Nephron progenitor cell (in vitro differentiated cells): Measurements from ENCODE around the gene TUBB2A.
"Not testable (repeated sequence)": the region's sequence is repeated elsewhere in the genome, so short reads cannot be mapped to it uniquely, and the experiment has no call there.

Experiments used
- DNase-seq: peaks from one replicate; pipeline ENCODE4 v3.0.0; 2021
- H3K27ac Mint-ChIP-seq: 2 replicates; pipeline ENCODE4 v1.8.0; 2021; ENCODE audit warnings: mild to moderate bottlenecking, moderate library complexity, mixed read lengths
- H3K27me3 Mint-ChIP-seq: 2 replicates; pipeline ENCODE4 v1.8.0; 2021; ENCODE audit warnings: mild to moderate bottlenecking, low read depth, mixed read lengths; ENCODE audit not compliant: poor library complexity
- H3K36me3 Mint-ChIP-seq: 2 replicates; pipeline ENCODE4 v1.8.0; 2021; ENCODE audit warnings: low read depth, mixed read lengths
- H3K4me1 Mint-ChIP-seq: 2 replicates; pipeline ENCODE4 v1.8.0; 2021; ENCODE audit warnings: mixed read lengths
- H3K4me3 Mint-ChIP-seq: 2 replicates; pipeline ENCODE4 v1.8.0; 2021; ENCODE audit warnings: mild to moderate bottlenecking, moderate library complexity, mixed read lengths
- H3K9me3 Mint-ChIP-seq: 2 replicates; pipeline ENCODE4 v1.8.0; 2021; ENCODE audit warnings: mild to moderate bottlenecking, moderate library complexity, mixed read lengths
- CTCF ChIP-seq: fragments of 200-600 bp; sonication (generic); IDR thresholded peaks from 2 replicates; pipeline ENCODE4 v1.5.0; 2021; ENCODE audit warnings: antibody characterized with exemption

Gene TUBB2A

GRCh38 chr6:3164388-3164787 is 7.0 kb upstream of the TUBB2A start:
- Mint-ChIP-seq H3K4me1 (peaks cover 24% of the 10 kb centered on the region), H3K27me3 (peaks cover 26% of the 10 kb centered on the region), H3K9me3 (no peaks in the 10 kb centered on the region), H3K27ac (no peak overlapping the region), H3K4me3 (no peak overlapping the region), H3K36me3 (no peaks in the 10 kb centered on the region)
- no peak for DNase-seq
- no peak for TF ChIP-seq CTCF

GRCh38 chr6:3163248-3163594 is 5.9 kb upstream of the TUBB2A start:
- no peaks in the 10 kb centered on the region for H3K9me3 Mint-ChIP-seq
- no peak overlapping the region for H3K27ac Mint-ChIP-seq
- TF ChIP-seq CTCF: no peak
- H3K4me3 Mint-ChIP-seq: peak overlapping the region; percentile 86
- H3K4me1 Mint-ChIP-seq: peaks cover 26% of the 10 kb centered on the region
- no peak for DNase-seq
- peaks cover 28% of the 10 kb centered on the region for H3K27me3 Mint-ChIP-seq
- H3K36me3 Mint-ChIP-seq: no peaks in the 10 kb centered on the region

GRCh38 chr6:3162565-3163247 is 5.4 kb upstream of the TUBB2A start:
- Mint-ChIP-seq H3K4me3 (peak overlapping the region; percentile 86), H3K36me3 (no peaks in the 10 kb centered on the region), H3K27ac (no peak overlapping the region), H3K27me3 (peaks cover 32% of the 10 kb centered on the region), H3K9me3 (no peaks in the 10 kb centered on the region), H3K4me1 (peaks cover 29% of the 10 kb centered on the region)
- peak; percentile 86 for DNase-seq
- TF ChIP-seq CTCF: no peak

GRCh38 chr6:3162067-3162497 is 4.7 kb upstream of the TUBB2A start:
- peaks cover 32% of the 10 kb centered on the region for H3K27me3 Mint-ChIP-seq
- H3K4me3 Mint-ChIP-seq: peak overlapping the region; percentile 79
- TF ChIP-seq CTCF: no peak
- DNase-seq: no peak
- no peaks in the 10 kb centered on the region for H3K36me3 Mint-ChIP-seq
- peaks cover 29% of the 10 kb centered on the region for H3K4me1 Mint-ChIP-seq
- H3K9me3 Mint-ChIP-seq: no peaks in the 10 kb centered on the region
- H3K27ac Mint-ChIP-seq: no peak overlapping the region

GRCh38 chr6:3159805-3160781 is 2.7 kb upstream of the TUBB2A start:
- Mint-ChIP-seq H3K27ac (no peak overlapping the region), H3K27me3 (peaks cover 32% of the 10 kb centered on the region), H3K36me3 (peaks cover 2% of the 10 kb centered on the region), H3K4me1 (peaks cover 48% of the 10 kb centered on the region), H3K4me3 (no peak overlapping the region), H3K9me3 (no peaks in the 10 kb centered on the region)
- DNase-seq: no peak
- no peak for TF ChIP-seq CTCF

- H3K4me3 Mint-ChIP-seq: peak overlapping the region; percentile 92
- H3K27me3 Mint-ChIP-seq: peaks cover 25% of the 10 kb centered on the region
- DNase-seq: peak; percentile 38
- H3K27ac Mint-ChIP-seq, H3K9me3 Mint-ChIP-seq: not testable (repeated sequence)
- peaks cover 42% of the 10 kb centered on the region for H3K4me1 Mint-ChIP-seq
- H3K36me3 Mint-ChIP-seq: peaks cover 28% of the 10 kb centered on the region
These were observed 887 bp downstream of the TUBB2A start for GRCh38 chr6:3156184-3157130.

- peak overlapping the region; percentile 92 for H3K4me3 Mint-ChIP-seq
- H3K36me3 Mint-ChIP-seq: peaks cover 38% of the 10 kb centered on the region
- peaks cover 49% of the 10 kb centered on the region for H3K4me1 Mint-ChIP-seq
- peaks cover 15% of the 10 kb centered on the region for H3K27me3 Mint-ChIP-seq
- H3K9me3 Mint-ChIP-seq, DNase-seq, H3K27ac Mint-ChIP-seq: not testable (repeated sequence)
These were observed 1.9 kb downstream of the TUBB2A start for GRCh38 chr6:3155416-3155815.
